HEK293T (cell line): ENCODE results near the gene SIPA1L3.

Source experiments
- CTCF ChIA-PET: fragments of 350-600 bp; formaldehyde crosslinking; extraction: SDS; loops from one replicate; lab custom pipeline; 2021; ENCODE audit warnings: antibody characterized with exemption, inconsistent platforms; lab: Yijun Ruan, JAX
- POLR2A ChIA-PET: fragments of 350-600 bp; formaldehyde crosslinking; extraction: SDS; loops from one replicate; lab custom pipeline; 2020; ENCODE audit warnings: antibody characterized with exemption, inconsistent platforms; lab: Yijun Ruan, JAX
- DNase-seq: peaks from one replicate; pipeline ENCODE4 v3.0.0; 2012; ENCODE audit warnings: mixed read lengths; ENCODE audit errors: extremely low spot score
- ARNT ChIP-seq: fragments of 450-650 bp; IDR thresholded peaks from 2 replicates; pipeline ENCODE4 v1.6.1; 2017; ENCODE audit warnings: mild to moderate bottlenecking
- BHLHE40 ChIP-seq: fragments of 450-650 bp; IDR thresholded peaks from 2 replicates; pipeline ENCODE4 v1.6.1; 2016; ENCODE audit warnings: mild to moderate bottlenecking, moderate library complexity, borderline replicate concordance
- CTBP1 ChIP-seq: fragments of 450-650 bp; IDR thresholded peaks from 2 replicates; pipeline ENCODE4 v1.6.1; 2016; ENCODE audit warnings: borderline replicate concordance
- ELF4 ChIP-seq: fragments of 450-650 bp; IDR thresholded peaks from 2 replicates; pipeline ENCODE4 v1.6.1; 2017; ENCODE audit warnings: antibody characterized with exemption
- FOXA1 ChIP-seq: fragments of 450-650 bp; IDR thresholded peaks from 2 replicates; pipeline ENCODE4 v1.6.1; 2016; ENCODE audit warnings: mild to moderate bottlenecking
- FOXK2 ChIP-seq: fragments of 450-650 bp; IDR thresholded peaks from 2 replicates; pipeline ENCODE4 v1.6.1; 2016; ENCODE audit warnings: mild to moderate bottlenecking
- FOXM1 ChIP-seq: fragments of 450-650 bp; IDR thresholded peaks from 2 replicates; pipeline ENCODE4 v1.6.1; 2017; ENCODE audit warnings: mild to moderate bottlenecking, borderline replicate concordance
- HDGF ChIP-seq: fragments of 450-650 bp; IDR thresholded peaks from 2 replicates; pipeline ENCODE4 v1.6.1; 2017; ENCODE audit warnings: antibody characterized with exemption, borderline replicate concordance
- L3MBTL2 ChIP-seq: fragments of 450-650 bp; conservative IDR thresholded peaks from 2 replicates; pipeline ENCODE4 v1.6.1; 2016; ENCODE audit warnings: mild to moderate bottlenecking
- LEF1 ChIP-seq: fragments of 450-650 bp; IDR thresholded peaks from 2 replicates; pipeline ENCODE4 v1.6.1; 2017; ENCODE audit warnings: mild to moderate bottlenecking, borderline replicate concordance
- NFRKB ChIP-seq: fragments of 450-650 bp; IDR thresholded peaks from 2 replicates; pipeline ENCODE4 v1.6.1; 2016; ENCODE audit warnings: mild to moderate bottlenecking, moderate library complexity
- PKNOX1 ChIP-seq: fragments of 450-650 bp; IDR thresholded peaks from 2 replicates; pipeline ENCODE4 v1.6.1; 2016
- SP1 ChIP-seq: fragments of 450-650 bp; IDR thresholded peaks from 2 replicates; pipeline ENCODE4 v1.6.1; 2017
- SUZ12 ChIP-seq: fragments of 450-650 bp; IDR thresholded peaks from 2 replicates; pipeline ENCODE4 v1.6.1; 2016; ENCODE audit warnings: mild to moderate bottlenecking
- TARDBP ChIP-seq: fragments of 450-650 bp; IDR thresholded peaks from 2 replicates; pipeline ENCODE4 v1.6.1; 2016
- ZNF384 ChIP-seq: fragments of 450-650 bp; IDR thresholded peaks from 2 replicates; pipeline ENCODE4 v1.6.1; 2016

SIPA1L3 gene

GRCh38 chr19:37948362-37948761, 41.4 kb downstream of the SIPA1L3 start:
- ChIA-PET CTCF (no interaction called here), POLR2A (no interaction called here)
- TF ChIP-seq FOXA1 (no peak), BHLHE40 (no peak), NFRKB (no peak), CTBP1 (no peak), FOXM1 (no peak), SP1 (no peak), PKNOX1 (no peak)
- no peak for DNase-seq

GRCh38 chr19:37950471-37951175, 43.6 kb downstream of the SIPA1L3 start:
- no peak for DNase-seq
- POLR2A ChIA-PET: interaction anchor here (1.0 kb wide), 1 partner anchor 44 kb away, joined by 3 read pairs; the partner anchor contains the start of genes SIPA1L3 and WDR87
- CTCF ChIA-PET: no interaction called here
- TF ChIP-seq NFRKB (no peak), LEF1 (no peak), FOXA1 (no peak), L3MBTL2 (no peak), ARNT (no peak), ELF4 (no peak)

GRCh38 chr19:37951816-37952210, 44.8 kb downstream of the SIPA1L3 start:
- TF ChIP-seq CTBP1 (no peak), NFRKB (no peak), PKNOX1 (no peak), LEF1 (no peak), ZNF384 (no peak), L3MBTL2 (no peak), ELF4 (no peak), FOXM1 (no peak)
- POLR2A ChIA-PET: no interaction called here
- no peak for DNase-seq
- CTCF ChIA-PET: no interaction called here

GRCh38 chr19:37953171-37953917, 46.3 kb downstream of the SIPA1L3 start:
- TF ChIP-seq FOXA1: no peak
- TF ChIP-seq HDGF: no peak
- TF ChIP-seq NFRKB: no peak
- no peak for TF ChIP-seq PKNOX1
- no peak for TF ChIP-seq L3MBTL2
- TF ChIP-seq FOXK2: no peak
- TF ChIP-seq ELF4: no peak
- no peak for TF ChIP-seq ARNT
- no peak for TF ChIP-seq SUZ12
- no peak for TF ChIP-seq CTBP1
- TF ChIP-seq SP1: no peak
- TF ChIP-seq FOXM1: no peak
- no peak for TF ChIP-seq BHLHE40
- TF ChIP-seq LEF1: no peak
- no peak for TF ChIP-seq ZNF384
- POLR2A ChIA-PET: interaction anchor here (0.7 kb wide), 1 partner anchor 46 kb away, joined by 4 read pairs; the partner anchor contains the start of gene SIPA1L3
- no peak for DNase-seq
- CTCF ChIA-PET: no interaction called here

- TF ChIP-seq SP1 (no peak), HDGF (no peak), NFRKB (no peak), FOXK2 (no peak), CTBP1 (no peak), TARDBP (no peak), ZNF384 (no peak), FOXA1 (no peak), ARNT (no peak), PKNOX1 (no peak), ELF4 (no peak), LEF1 (no peak), BHLHE40 (no peak), SUZ12 (no peak), L3MBTL2 (no peak), FOXM1 (no peak)
- ChIA-PET POLR2A (interaction anchor here (0.7 kb wide), 1 partner anchor 47 kb away, joined by 4 read pairs; the partner anchor contains the start of gene SIPA1L3), CTCF (no interaction called here)
- DNase-seq: no peak
These were observed 46.9 kb downstream of the SIPA1L3 start for GRCh38 chr19:37953918-37954303.
